HG03460 (cell line): ENCODE measurements around the gene OR5B21.

Source experiments
- ATAC-seq: cut with Tn5 transposase; IDR thresholded peaks from one replicate; pipeline ENCODE4 v1.9.1; 2021; ENCODE audit not compliant: unreplicated experiment

Gene OR5B21

GRCh38 chr11:58494101-58494500, 13.8 kb downstream of the OR5B21 start:
- ATAC-seq = no peak

GRCh38 chr11:58493676-58494075, 14.2 kb downstream of the OR5B21 start:
- ATAC-seq = no peak

GRCh38 chr11:58490827-58491226, 17.1 kb downstream of the OR5B21 start:
- ATAC-seq = no peak

GRCh38 chr11:58487170-58487569, 20.7 kb downstream of the OR5B21 start:
- ATAC-seq = no peak

GRCh38 chr11:58485961-58486360, 21.9 kb downstream of the OR5B21 start:
- ATAC-seq = no peak

GRCh38 chr11:58471892-58472291, 36.0 kb downstream of the OR5B21 start:
- ATAC-seq = no peak

GRCh38 chr11:58466293-58466692, 41.6 kb downstream of the OR5B21 start:
- no peak for ATAC-seq

GRCh38 chr11:58465690-58466089, 42.2 kb downstream of the OR5B21 start:
- ATAC-seq = no peak
